8988T (cell line): Measurements from ENCODE around the gene KANSL3.
A peak's percentile ranks its signal among the peaks of the same experiment; 100 is the strongest.
"Not testable (repeated sequence)": the region's sequence is repeated elsewhere in the genome, so short reads cannot be mapped to it uniquely, and the experiment has no call there.

Source experiments
- DNase-seq: peaks from one replicate; pipeline ENCODE4 v3.0.0; 2011

The KANSL3 gene

GRCh38 chr2:96638144-96639121 lies at the start of gene KANSL3:
TSS of gene KANSL3 (minus strand) at chr2:96638312. CDS start at chr2:96637135, 1,177 bp downstream.
- DNase-seq = peak; percentile 67

- DNase-seq = no peak
Observed at GRCh38 chr2:96687266-96687665, 49.2 kb upstream of the KANSL3 start.

GRCh38 chr2:96685577-96686459 lies 47.7 kb upstream of the KANSL3 start:
- no peak for DNase-seq

DNA sequence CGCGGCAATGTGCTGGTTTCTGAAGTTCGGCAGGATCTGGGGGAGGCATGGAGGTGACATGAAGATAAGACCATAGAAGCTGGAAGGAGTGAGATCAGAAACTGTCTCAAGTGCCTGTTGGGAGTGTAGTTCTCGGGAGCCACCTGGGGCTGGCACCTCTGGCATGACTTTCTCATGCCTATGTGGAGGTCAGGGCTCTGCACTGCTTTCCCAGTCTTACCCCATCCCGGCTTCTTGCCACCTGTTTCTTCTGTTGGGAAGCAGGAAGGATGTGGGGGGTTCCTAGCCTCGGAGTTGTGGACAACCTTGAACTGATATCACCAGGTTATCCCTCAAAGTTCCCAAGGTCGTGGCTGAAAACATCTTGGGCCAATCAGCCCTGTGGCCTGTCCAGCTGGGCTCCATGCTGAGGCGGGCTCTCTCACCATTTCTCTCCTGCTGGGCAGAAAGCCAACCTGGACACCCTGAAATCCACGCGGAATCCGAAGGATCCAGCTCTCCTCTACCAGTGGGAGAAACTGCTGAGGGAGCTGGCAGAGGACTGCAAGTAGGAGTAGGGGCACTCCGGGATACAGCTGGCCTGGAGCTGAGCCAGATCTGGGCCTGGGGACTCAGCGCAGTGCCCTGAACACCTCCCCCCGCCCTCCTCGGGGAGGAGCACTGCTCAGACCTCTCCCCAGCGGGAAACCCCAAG lies 46.9 kb upstream of the KANSL3 start:
- DNase-seq = no peak

DNA sequence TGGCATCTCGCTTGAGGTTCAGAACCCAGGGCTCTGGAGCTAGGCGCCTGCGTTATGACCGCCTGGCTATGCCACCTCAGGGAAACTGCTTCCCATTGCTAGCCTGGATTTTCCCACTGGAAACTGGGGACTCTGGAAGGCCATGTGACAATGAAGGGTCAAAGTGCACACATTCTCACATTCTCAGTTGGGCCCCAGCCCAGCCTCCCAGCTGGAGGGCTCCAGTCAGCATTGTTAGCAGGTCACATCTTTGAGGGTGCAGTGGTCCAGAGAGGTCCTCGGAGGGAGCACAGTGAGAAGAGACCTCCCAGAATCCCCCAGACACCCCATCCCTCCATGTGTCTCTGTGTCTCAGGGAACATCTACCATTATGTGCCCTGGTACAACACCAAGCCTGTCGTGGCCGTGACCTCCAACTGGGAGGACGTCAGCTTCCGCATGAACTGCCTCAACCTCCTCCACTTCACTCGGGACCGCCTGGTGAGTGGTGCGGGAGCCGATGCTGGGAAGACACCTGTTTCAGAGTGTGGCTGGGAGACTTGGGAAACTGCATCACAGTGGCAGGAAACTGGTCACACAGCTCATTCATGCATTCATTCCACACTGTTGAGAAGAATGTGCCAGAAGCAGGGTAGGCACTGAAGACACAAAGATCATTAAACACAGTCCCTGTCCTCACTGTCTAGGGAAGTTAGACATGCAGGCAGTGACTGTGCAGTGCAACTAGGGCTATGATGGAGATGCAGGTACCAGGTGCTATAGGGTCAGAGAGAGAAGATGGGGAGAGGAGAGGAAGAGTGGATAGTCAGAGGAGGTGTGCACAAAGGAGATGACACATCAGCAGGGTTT lies 46.1 kb upstream of the KANSL3 start:
- DNase-seq = no peak

DNA sequence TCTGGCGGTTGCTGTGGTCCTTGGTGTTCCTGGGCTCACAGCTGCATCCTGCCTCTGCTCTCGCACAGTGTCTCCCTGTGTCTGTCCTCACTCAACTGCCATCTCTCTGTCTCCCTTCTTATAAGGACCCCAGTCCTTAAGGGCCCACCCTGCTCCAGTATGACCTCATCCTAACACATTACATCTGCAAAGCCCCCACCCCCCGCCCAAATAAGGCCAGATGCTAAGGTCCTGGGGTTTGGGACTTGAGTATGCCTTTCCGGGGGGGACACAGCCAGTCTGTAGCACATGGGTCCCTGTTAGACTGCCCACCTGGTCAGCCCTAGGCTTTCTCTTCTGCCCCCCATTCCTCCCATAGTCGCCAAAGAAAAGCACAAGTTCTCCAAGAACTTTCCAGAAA lies 45.2 kb upstream of the KANSL3 start:
- no peak for DNase-seq

DNA sequence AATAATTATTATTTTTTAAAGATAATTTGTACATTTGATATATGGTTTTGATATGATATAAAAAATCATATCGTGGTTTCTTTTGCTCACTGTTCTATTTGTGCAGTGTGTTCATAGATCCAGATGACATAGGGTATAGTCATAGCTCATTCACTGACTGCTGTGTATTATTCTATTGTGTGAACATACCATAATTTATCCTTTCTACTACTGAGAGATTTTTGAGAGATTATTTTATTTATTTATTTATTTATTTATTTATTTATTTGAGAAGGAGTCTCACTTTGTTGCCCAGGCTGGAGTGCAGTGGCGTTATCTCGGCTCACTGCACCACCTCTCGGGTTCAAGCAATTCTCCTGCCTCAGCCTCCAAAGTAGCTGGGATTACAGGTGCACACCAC lies 43.4 kb upstream of the KANSL3 start:
- DNase-seq = no peak

DNA sequence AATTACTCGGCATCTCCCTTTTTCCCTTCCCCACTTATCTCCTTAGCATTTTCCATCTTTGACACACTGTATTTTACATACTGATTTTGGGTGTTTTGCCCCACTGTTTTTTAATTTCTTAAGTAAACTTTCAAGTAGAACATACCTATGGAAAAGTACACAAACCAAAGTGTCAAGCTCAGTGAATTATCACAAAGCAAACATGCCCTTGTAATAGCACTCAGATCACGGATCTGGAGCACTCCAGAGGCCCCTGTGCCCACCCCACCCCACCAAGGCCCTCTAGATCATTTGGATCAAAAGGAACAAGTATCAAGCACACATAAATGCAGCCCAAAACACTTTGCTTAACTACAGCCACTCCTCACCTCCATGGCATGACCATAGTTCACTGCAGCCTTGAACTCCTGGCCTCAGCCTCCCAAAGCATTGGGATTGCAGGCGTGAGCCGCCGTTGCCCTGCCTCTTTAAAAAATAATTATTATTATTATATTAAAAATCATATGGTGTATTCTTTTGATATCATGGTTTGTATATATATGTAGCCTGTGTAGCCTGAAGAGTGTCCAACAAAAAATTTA lies 42.5 kb upstream of the KANSL3 start:
- no peak for DNase-seq

GRCh38 chr2:96679848-96680247 lies 41.7 kb upstream of the KANSL3 start:
- DNase-seq = no peak

GRCh38 chr2:96669539-96670215 lies 31.6 kb upstream of the KANSL3 start:
- no peak for DNase-seq

DNA sequence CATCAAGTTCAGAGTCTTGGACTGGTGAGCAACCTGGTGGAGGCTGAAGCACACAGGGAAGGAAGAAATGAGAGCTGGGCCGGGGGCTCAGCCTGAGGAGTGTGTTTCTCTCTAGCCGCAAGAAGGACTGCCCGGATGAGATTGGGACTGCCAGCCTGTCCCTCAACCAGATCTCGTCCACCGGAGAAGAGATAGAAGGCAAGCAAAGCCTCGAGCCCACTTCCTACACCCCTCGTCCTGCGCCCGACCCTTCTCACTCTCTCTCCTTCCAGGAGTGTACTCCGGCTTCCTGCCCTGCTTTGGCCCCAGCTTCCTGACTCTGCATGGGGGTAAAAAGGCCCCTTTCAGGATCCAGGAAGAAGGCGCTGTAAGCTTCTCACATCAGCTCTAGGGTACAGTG lies 30.7 kb upstream of the KANSL3 start:
- no peak for DNase-seq

- DNase-seq = not testable (repeated sequence)
Observed at GRCh38 chr2:96665717-96666116, 27.6 kb upstream of the KANSL3 start.

DNA sequence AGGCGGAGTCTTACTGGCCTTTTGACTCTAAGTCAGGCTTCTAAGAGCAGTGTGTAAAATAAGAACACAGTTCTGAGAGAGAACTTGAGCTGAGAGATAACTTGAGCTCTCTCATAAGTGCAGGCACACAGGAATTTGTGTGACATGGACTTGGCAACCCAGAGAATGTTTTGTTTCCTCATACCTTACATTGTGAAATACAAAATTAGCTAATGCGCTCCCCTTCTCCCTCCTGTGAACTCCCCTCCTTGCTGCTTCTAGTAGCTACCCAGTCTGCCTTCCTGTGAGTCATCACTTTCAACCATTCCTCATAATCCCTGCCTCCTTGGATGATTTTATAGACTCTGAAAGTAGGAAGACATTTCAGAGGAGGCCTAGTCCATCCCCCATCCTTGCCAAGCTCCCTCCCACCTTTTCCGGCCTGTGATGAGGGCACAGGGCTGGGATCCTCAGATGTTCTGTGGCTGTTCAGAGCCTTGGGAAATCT lies 27.0 kb upstream of the KANSL3 start:
- no peak for DNase-seq

GRCh38 chr2:96664366-96664925 lies 26.3 kb upstream of the KANSL3 start:
- DNase-seq = no peak

DNA sequence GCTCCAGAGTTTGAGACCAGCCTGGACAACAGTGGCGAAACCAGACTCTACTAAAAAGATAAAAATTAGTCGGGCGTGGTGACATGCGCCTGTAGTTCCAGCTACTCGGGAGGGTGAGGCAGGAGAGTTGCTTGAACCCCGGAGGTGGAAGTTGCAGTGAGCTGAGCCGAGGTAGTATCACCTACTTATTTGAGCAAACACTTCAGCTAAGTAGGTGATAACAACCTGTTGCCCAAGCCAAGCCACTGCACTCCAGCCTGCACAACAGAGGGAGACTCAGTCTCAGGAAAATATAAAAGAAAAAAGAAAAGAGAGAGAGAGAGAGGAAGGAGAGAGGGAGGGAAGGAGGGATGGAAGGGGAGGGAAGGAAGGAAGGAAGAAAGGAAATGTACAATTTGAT lies 25.7 kb upstream of the KANSL3 start:
- DNase-seq = no peak

DNA sequence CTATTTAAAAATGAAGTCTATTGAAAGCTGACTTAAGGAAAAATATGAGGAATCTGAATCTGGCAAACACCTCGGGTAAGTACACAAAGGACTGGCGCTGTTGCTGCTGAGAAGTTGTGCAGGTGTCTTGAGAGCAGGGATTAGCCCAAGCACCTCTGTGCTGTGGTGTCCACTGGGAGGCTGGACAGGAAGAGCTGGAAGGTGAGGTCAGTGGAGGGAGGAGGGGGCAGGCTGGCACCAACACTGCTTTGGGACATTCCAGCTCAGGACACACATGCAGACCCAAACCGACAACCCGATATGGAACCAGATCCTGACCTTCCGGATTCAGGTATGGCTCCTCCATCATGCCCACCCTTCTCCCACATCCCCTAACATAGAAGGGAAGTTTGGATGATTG lies 25.1 kb upstream of the KANSL3 start:
- DNase-seq = no peak

DNA sequence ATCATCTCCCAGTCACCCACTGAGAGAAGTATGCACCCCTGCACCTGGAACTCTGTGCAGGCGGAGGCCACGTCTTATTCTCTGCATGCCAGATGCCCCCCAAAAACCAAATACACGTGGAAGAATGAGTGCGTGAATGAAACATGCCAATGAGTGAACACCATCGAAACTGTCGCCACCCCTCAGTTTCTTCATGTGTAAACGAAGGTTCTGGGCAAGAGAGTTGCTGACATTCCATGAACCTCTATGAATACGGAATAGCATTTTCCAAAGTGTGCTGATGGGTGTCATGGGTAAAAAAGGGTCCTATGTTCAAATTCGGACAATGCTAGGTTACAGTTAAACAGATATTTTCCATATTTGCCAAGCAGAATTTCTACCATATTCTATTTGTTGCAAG lies 24.2 kb upstream of the KANSL3 start:
- DNase-seq = no peak

DNA sequence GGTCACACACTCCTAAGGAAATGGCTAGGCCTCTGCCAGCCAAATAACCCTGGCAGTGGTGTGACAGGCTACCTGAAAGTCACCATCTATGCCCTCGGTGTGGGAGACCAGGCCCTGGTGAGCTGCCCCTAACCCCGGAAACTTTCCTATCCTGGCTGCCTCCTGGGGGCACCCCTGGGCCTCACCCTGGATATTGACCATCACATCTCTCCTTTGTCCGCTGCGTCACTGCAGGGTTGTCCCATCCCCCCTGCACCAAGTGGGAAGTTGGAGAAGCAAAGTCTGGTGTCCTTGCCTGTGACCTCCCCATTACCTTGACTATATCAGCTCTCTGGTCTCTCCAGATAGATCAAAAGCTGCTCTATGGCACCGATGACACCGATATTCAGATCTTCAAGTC lies 23.2 kb upstream of the KANSL3 start:
- DNase-seq = no peak

- DNase-seq = no peak
Observed at GRCh38 chr2:96656540-96656939, 18.4 kb upstream of the KANSL3 start.

DNA sequence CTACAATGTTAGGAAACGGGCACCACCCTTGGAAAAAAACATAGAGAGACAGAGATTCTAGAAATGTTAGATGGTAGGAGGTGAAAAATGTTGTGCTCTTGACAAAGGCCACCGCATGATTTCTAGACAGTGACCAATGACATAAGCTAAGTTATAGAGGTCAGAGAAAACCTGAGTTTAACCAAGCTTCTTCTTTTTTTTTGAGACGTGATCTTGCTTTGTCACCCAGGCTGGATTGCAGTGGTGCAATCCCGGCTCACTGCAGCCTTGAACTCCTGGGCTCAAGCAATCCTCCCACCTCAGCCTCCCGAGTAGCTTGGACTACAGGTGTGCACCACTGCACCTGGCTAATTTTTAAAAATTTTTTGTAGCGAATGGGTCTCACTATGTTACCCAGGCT lies 17.4 kb upstream of the KANSL3 start:
- DNase-seq = no peak

DNA sequence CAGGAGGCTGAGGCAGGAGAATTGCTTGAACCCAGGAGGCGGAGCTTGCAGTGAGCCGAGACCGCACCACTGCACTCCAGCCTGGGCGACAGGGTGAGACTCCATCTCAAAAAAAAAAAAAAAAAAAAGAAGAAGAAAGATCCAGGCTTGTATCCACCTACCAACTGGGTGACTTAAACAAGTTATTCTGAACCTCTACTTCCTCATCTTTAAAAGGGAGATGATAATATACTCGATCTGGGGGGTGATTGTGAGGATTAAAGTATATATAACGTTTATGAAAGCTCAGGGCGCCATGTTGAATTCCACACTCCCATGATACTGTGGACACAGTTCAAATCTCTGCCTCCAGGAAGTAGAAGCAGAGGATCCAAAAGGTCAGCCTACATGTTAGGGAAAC lies 16.7 kb upstream of the KANSL3 start:
- not testable (repeated sequence) for DNase-seq
